GM18873 (cell line): ENCODE measurements around the gene CRACR2A.

Experiments used
- ATAC-seq: cut with Tn5 transposase; IDR thresholded peaks from one replicate; pipeline ENCODE4 v1.9.1; 2021; ENCODE audit warnings: mild to moderate bottlenecking, moderate library complexity, moderate number of reproducible peaks; ENCODE audit not compliant: unreplicated experiment, low FRiP score

Gene CRACR2A

GRCh38 chr12:3658327-3659163, 94.4 kb downstream of the CRACR2A start:
- ATAC-seq: no peak

- no peak for ATAC-seq
Observed at GRCh38 chr12:3656946-3657622, 95.8 kb downstream of the CRACR2A start.

- ATAC-seq: no peak
Observed at GRCh38 chr12:3655328-3655900, 97.5 kb downstream of the CRACR2A start.

- ATAC-seq: no peak
Observed at GRCh38 chr12:3651585-3652424, 101.1 kb downstream of the CRACR2A start.

- no peak for ATAC-seq
Observed at GRCh38 chr12:3647504-3647903, 105.4 kb downstream of the CRACR2A start.

- no peak for ATAC-seq
Observed at GRCh38 chr12:3646561-3647241, 106.2 kb downstream of the CRACR2A start.

GRCh38 chr12:3645091-3645490, 107.8 kb downstream of the CRACR2A start:
- no peak for ATAC-seq

- ATAC-seq: no peak
Observed at GRCh38 chr12:3644104-3644503, 108.8 kb downstream of the CRACR2A start.

- no peak for ATAC-seq
Observed at GRCh38 chr12:3641428-3642018, 111.4 kb downstream of the CRACR2A start.

GRCh38 chr12:3636328-3636727, 116.6 kb downstream of the CRACR2A start:
- no peak for ATAC-seq

- no peak for ATAC-seq
Observed at GRCh38 chr12:3634348-3634747, 118.6 kb downstream of the CRACR2A start.

GRCh38 chr12:3633396-3633795, 119.5 kb downstream of the CRACR2A start:
- ATAC-seq: no peak

- no peak for ATAC-seq
Observed at GRCh38 chr12:3632754-3633153, 120.2 kb downstream of the CRACR2A start.

- no peak for ATAC-seq
Observed at GRCh38 chr12:3632256-3632655, 120.7 kb downstream of the CRACR2A start.

GRCh38 chr12:3631759-3632158, 121.2 kb downstream of the CRACR2A start:
- ATAC-seq: no peak

- no peak for ATAC-seq
Observed at GRCh38 chr12:3631272-3631637, 121.7 kb downstream of the CRACR2A start.

- no peak for ATAC-seq
Observed at GRCh38 chr12:3630621-3631271, 122.2 kb downstream of the CRACR2A start.

- ATAC-seq: no peak
Observed at GRCh38 chr12:3630111-3630510, 122.8 kb downstream of the CRACR2A start.
